ENCODE measurements around the gene CCDC170. TPM values are rescaled to one million over a fixed set of nuclear protein-coding genes. Genes with fewer than 3 reads are reported as not detected.

The CCDC170 gene
- total RNA-seq, 1 donor from 2014 or later: 0.55 TPM

DNA sequence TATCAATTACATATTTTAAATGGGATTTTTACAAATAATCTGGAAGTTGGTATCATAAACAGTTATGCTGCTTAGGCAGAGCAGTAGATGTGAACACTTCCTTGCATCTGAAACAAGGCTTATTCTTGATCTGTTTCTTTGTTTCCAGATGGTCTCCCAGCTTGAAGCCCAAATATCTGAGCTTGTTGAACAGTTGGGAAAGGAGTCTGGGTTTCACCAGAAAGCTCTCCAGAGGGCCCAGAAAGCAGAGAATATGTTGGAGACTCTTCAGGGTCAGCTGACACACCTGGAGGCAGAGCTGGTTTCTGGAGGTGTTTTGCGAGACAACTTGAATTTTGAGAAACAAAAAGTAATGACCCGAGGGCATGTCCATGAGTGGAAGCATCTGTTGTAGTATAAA is 91.9 kb downstream of the CCDC170 start:
- no peaks in the 10 kb centered on the region for H3K4me1 ChIP-seq
- H3K27ac ChIP-seq: no peak overlapping the region
- DNase-seq: no peak
- H3K4me3 ChIP-seq: no peak overlapping the region
- no peaks in the 10 kb centered on the region for H3K27me3 ChIP-seq
- no peak for ATAC-seq
- TF ChIP-seq, protein P1, sequence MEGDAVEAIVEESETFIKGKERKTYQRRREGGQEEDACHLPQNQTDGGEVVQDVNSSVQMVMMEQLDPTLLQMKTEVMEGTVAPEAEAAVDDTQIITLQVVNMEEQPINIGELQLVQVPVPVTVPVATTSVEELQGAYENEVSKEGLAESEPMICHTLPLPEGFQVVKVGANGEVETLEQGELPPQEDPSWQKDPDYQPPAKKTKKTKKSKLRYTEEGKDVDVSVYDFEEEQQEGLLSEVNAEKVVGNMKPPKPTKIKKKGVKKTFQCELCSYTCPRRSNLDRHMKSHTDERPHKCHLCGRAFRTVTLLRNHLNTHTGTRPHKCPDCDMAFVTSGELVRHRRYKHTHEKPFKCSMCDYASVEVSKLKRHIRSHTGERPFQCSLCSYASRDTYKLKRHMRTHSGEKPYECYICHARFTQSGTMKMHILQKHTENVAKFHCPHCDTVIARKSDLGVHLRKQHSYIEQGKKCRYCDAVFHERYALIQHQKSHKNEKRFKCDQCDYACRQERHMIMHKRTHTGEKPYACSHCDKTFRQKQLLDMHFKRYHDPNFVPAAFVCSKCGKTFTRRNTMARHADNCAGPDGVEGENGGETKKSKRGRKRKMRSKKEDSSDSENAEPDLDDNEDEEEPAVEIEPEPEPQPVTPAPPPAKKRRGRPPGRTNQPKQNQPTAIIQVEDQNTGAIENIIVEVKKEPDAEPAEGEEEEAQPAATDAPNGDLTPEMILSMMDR (IDR thresholded peaks at IDR 0.05): no peak
- no peaks in the 10 kb centered on the region for H3K9me3 ChIP-seq
- intact Hi-C loops (cut with DNase I): no loop called here
- H3K36me3 ChIP-seq: no peaks in the 10 kb centered on the region

DNA sequence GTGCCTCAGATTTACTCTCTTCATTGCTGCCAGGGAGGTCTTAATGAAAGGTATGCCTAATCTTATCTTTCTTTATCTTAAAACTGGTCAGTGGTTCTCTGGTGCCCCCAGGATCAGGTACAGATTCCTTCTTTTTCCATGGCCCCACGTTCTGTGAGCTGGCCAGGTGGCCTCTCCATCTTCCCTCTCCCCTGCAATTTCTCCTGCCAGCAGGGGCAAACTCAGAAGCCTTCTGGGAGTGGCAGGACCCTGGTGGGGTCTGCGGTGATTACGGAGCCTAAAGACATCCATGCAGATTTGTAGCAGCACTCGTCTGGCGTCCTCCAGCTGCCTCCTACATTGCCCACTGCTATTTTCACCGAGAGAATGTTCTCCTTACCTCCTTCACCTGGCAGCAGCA is 95.8 kb downstream of the CCDC170 start:
- TF ChIP-seq, protein P1 (IDR thresholded peaks at IDR 0.05): no peak

DNA sequence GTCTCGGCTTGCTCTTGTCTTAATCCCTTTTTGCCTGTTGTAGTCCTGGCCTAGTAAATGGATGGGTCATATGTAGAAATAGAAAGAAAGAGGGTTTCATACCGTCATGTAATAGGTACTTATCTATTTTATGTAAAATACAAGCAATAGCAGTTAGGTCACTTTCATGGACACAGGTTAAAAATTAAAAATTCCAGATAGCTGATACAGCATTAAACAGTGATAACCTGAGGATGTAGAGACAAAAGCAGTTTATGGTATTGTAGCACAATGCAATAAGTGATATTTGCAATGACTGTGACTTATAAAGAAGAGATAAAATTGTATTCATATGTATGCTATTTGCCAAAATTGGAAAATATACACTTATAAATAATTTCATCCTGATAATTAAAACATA is 96.9 kb downstream of the CCDC170 start:
- intact Hi-C loops (cut with DNase I): no loop called here
- H3K9me3 ChIP-seq: peaks cover 12% of the 10 kb centered on the region
- H3K27ac ChIP-seq: no peak overlapping the region
- no peaks in the 10 kb centered on the region for H3K27me3 ChIP-seq
- DNase-seq: no peak
- no peak overlapping the region for H3K4me3 ChIP-seq
- TF ChIP-seq, protein P1 (IDR thresholded peaks at IDR 0.05): no peak
- no peaks in the 10 kb centered on the region for H3K4me1 ChIP-seq
- no peak for ATAC-seq
- no peaks in the 10 kb centered on the region for H3K36me3 ChIP-seq

More for the DNA sequence above, 95.8 kb downstream of the CCDC170 start:
- ATAC-seq: no peak
- Histone ChIP-seq H3K27ac (no peak overlapping the region), H3K4me3 (no peak overlapping the region), H3K36me3 (no peaks in the 10 kb centered on the region), H3K4me1 (no peaks in the 10 kb centered on the region), H3K27me3 (no peaks in the 10 kb centered on the region), H3K9me3 (peaks cover 12% of the 10 kb centered on the region)
- DNase-seq: no peak
- intact Hi-C loops (cut with DNase I): no loop called here

DNA sequence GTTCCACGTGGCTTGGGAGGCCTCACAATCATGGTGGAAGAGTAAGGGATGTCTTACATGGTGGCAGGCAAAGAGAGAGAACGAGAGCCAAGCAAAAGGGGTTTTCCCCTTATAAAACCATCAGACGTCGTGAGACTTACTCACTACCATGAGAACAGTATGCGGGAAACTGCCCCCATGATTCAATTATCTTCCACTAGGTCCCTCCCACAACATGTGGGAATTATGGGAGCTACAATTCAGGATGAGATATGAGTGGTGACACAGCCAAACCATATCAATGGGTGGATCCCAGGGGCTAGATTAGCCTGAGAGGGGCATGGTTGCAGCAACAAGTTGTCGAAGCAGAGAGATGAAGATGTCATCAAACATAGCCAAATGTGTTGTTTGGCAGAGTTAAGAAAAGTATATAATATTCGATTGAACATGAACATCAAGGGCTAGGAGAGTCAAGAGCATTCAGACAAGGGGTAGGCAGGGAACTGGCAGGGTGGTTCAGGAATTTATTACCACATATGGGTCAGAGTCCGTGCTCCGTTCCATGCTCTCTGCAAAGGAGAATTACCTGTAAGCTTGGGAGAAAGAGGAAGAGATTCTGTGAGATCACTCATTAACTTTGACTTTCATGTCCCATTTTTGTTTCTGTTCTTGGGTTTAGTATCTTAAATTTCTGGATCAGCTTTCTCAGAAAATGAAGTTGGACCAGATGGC is 98.8 kb downstream of the CCDC170 start:
- Histone ChIP-seq H3K27me3 (no peaks in the 10 kb centered on the region), H3K9me3 (peaks cover 12% of the 10 kb centered on the region), H3K4me3 (no peak overlapping the region), H3K4me1 (no peaks in the 10 kb centered on the region), H3K27ac (no peak overlapping the region), H3K36me3 (no peaks in the 10 kb centered on the region)
- intact Hi-C loops (cut with DNase I): no loop called here
- DNase-seq (no peak), ATAC-seq (no peak)
- TF ChIP-seq, protein P1 (IDR thresholded peaks at IDR 0.05): no peak

DNA sequence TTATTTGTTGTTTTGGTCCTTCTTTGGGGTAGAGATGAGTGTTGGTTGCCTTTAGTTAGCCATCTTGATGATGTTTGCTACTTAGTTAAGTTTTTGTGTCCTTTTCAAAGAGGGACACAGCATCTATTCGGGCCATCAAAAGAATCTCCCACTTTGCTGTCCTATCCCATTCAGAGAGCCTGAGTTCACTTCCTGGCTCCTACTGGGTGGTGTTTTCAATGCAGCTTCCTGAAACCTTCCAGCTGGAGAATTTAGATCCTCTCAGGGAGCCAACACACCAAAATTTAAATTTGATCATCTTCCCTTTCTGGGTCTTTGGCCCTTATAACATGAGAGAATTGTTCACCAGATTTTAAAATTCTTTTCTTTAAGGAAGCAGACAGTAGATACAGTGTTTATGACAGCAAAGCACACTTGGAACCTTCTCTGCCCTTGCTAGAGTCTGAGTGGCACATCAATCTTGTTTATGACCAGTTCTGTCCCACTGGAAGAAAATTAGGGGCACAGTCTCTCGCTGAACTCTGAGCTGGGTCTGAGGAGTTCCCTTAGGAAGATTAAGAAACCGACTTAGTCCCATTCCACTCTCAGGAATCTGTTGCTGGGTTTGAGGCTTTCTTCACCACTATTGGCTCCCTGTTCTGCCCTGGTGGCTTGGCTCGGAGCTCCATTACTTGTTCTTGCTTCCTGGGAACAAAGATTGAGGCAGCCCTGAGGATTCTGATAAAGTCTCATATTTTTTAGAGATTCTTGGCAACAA is 115.5 kb downstream of the CCDC170 start:
- ATAC-seq: no peak

More for the DNA sequence above, 115.5 kb downstream of the CCDC170 start:
- no peaks in the 10 kb centered on the region for H3K36me3 ChIP-seq
- TF ChIP-seq, protein P1 (IDR thresholded peaks at IDR 0.05): no peak
- H3K4me1 ChIP-seq: no peaks in the 10 kb centered on the region
- DNase-seq: no peak
- H3K27ac ChIP-seq: no peak overlapping the region
- no peak overlapping the region for H3K4me3 ChIP-seq
- H3K27me3 ChIP-seq: no peaks in the 10 kb centered on the region
- intact Hi-C loops (cut with DNase I): no loop called here
- no peaks in the 10 kb centered on the region for H3K9me3 ChIP-seq
